Esophagus squamous epithelium (tissue), 4 donors: ENCODE data around the gene OR2A25.

Experiments
- CTCF ChIP-seq, 6 experiments: fragments of 450-650 bp in 4 of 6; fragments of 200-600 bp in 2 of 6; sonication (generic) in 2 of 6; IDR thresholded peaks; one replicate each; pipeline ENCODE4 v1.5.1; 2016 to 2019; ENCODE audit warnings: antibody characterized with exemption in 6 of 6, mild to moderate bottlenecking in 4 of 6, moderate library complexity in 4 of 6
- POLR2A ChIP-seq, 4 donors: fragments of 450-650 bp; IDR thresholded peaks; one replicate each; pipeline ENCODE4 v1.6.1; 2017; ENCODE audit warnings: antibody characterized with exemption in 4 of 4, mild to moderate bottlenecking in 4 of 4, moderate library complexity in 3 of 4

- TF ChIP-seq CTCF (IDR thresholded peaks at IDR 0.05), result no peak
- TF ChIP-seq POLR2A (IDR thresholded peaks at IDR 0.05), result no peak
Observed at GRCh38 chr7:144023171-144023827, 46.3 kb upstream of the OR2A25 start.
